PFSK-1 (cell line): ENCODE results near the gene CLEC5A.

Experiments
- POLR2AphosphoS5 ChIP-seq: IDR thresholded peaks from 2 replicates; pipeline ENCODE4 v1.6.1; 2012; ENCODE audit warnings: low read depth, mild to moderate bottlenecking, control low read depth, low read length, moderate library complexity
- REST ChIP-seq, 2 experiments: IDR thresholded peaks; 2 replicates each; pipeline versions ENCODE4 v1.6.1 to v1.8.0; 2011 to 2012; ENCODE audit warnings: low read depth in 2 of 2, low read length in 2 of 2, control low read depth in 1 of 2, inconsistent platforms in 1 of 2, mild to moderate bottlenecking in 1 of 2, moderate library complexity in 1 of 2; ENCODE audit not compliant: insufficient read depth in 1 of 2

GRCh38 chr7:141973673-141974072 is 26.9 kb upstream of the CLEC5A start, which contains the start of gene TAS2R38:
- no peak for TF ChIP-seq POLR2AphosphoS5
- no peak for TF ChIP-seq REST (IDR thresholded peaks at IDR 0.05; ENCODE audit: insufficient read depth in 1 of 2, low read depth in 2 of 2, low read length in 2 of 2)
